ELF-1 (cell line): Measurements from ENCODE around the gene ARHGAP8.
"Not testable (repeated sequence)": the region's sequence is repeated elsewhere in the genome, so short reads cannot be mapped to it uniquely, and the experiment has no call there.

ENCODE experiments used
- DNase-seq: peaks from one replicate; pipeline ENCODE4 v3.0.0-alpha.2; 2016; ENCODE audit warnings: low read depth, low spot score

The ARHGAP8 gene

GRCh38 chr22:44855855-44856254 lies 103.5 kb downstream of the ARHGAP8 start:
- DNase-seq: no peak

- not testable (repeated sequence) for DNase-seq
These were observed 106.4 kb downstream of the ARHGAP8 start for GRCh38 chr22:44858819-44859218.

- no peak for DNase-seq
These were observed 107.3 kb downstream of the ARHGAP8 start for GRCh38 chr22:44859641-44860040.

DNA sequence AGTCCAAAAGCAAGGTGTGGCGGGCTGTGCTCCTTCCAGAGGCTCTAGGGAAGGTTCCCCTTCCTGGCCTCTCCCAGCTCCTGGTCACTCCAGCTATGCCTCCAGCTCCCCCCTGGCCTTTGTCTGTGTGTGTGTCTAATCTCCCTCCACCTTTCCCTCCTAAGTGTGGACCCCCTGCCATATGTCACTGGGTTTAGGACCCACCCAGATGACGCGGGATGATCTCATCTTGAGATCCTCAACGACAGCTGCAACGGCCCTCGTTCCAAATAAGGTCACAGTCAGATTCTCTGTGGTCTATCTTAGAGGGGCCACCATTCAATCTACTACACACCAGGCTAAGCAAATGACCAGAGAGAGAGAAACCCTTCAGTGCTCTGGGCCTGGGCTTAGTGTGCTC lies 107.9 kb downstream of the ARHGAP8 start:
- no peak for DNase-seq

- DNase-seq: no peak
These were observed 108.9 kb downstream of the ARHGAP8 start for GRCh38 chr22:44861245-44861644.

GRCh38 chr22:44862281-44862680 lies 109.9 kb downstream of the ARHGAP8 start:
- DNase-seq: no peak

- DNase-seq: no peak
These were observed 110.8 kb downstream of the ARHGAP8 start for GRCh38 chr22:44862981-44863860.

DNA sequence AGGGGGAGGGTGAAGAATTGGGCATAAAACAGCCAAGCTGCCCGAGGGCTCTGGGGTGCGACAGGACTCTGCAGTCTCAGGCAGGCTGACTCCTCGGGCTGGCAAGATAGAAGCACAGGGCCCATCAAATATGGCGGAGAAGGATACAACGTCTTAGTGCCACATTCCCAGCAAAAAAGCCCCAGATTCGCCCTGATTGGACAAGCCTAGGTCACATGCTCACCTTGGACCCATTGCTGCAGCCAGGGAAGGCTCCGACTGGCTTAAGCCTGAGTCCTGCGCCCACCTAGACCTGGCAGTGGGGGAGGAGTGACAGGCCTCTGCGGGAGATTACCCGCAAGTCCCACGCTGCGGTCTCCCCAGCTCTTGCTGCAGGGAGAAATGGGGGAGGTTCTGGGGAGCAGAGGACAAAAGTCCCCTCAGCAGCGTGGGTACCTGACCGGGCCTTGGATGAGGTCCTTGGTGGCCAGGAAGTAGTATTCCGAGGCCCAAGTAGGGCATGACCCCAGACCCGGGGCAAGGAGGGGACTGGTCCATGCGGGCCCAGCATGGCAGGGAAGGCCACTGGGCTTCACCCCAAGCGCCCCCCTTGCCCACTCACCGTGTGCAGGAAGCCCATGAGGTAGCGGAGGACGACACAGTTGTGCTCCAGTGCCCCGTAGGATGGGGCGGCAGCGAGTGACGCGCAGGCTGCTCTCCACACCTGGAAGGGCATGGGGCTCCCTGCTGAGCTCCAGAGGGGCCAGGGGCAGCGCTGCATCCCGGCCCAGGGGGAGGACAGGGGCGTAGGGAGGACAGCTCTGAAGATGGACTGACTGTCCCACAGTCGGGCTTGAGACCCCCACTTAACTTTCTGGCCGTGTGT lies 113.0 kb downstream of the ARHGAP8 start:
- no peak for DNase-seq

- DNase-seq: no peak
These were observed 116.8 kb downstream of the ARHGAP8 start for GRCh38 chr22:44869196-44869595.

- peak; percentile 69 for DNase-seq
These were observed 117.6 kb downstream of the ARHGAP8 start for GRCh38 chr22:44870021-44870420.

DNA sequence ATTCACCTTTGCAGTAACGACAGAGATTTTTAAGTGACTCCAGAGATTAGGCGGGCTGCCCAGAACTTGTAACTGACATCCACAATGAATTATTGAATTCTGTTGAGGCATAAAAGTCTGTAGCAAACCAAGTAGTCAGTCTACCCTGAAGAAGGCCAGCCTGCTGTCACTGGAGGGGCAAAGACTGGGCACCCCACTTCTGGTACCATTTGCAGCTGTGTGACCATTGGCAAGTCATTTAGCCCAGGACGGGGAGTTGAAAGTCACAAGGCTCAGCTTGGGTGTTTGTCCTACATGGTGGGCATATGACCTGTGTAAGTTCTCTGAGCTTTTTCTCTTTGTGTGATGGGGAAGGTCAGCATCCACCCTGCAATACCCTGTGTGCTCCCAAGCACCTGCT lies 119.4 kb downstream of the ARHGAP8 start:
- no peak for DNase-seq

DNA sequence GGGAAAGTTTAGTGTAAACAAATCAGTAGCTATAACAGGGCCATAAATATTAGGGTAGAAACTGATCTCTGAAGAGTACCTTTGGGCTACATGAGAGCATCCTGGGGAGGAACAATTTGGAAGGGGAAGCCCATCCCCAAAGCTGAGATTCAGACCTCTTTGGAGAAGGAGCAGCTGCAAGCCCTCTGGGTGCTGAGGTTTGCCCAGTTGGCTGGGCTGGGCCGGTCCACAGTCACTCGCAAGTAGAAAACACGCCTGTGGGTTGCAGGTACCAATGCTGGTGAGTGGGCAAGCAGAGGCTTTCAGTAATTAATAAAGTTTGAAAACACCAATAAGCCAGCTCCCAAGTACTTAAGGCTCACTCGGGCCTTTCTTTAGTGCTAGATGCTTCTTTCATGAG lies 124.5 kb downstream of the ARHGAP8 start:
- DNase-seq: no peak

- DNase-seq: no peak
These were observed 126.3 kb downstream of the ARHGAP8 start for GRCh38 chr22:44878483-44879300.

DNA sequence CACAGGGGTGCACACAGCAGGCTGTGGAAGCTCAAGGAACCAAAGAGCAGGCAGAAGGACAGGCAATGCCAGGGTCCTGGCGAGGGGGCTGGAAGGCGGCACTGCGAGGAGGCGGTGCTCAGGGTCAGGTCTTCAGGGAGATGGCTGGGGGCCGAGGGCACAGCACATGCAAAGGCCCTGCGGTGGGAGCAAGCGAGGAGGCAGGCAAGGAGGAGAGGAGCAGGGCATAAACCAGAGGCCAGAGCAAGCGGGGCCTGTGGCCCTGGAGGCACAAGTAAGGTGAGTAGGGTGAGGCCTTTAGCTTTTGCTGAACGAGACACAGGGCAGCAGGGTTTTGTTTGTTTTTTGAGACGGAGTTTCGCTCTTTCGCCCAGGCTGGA lies 126.9 kb downstream of the ARHGAP8 start:
- DNase-seq: no peak

DNA sequence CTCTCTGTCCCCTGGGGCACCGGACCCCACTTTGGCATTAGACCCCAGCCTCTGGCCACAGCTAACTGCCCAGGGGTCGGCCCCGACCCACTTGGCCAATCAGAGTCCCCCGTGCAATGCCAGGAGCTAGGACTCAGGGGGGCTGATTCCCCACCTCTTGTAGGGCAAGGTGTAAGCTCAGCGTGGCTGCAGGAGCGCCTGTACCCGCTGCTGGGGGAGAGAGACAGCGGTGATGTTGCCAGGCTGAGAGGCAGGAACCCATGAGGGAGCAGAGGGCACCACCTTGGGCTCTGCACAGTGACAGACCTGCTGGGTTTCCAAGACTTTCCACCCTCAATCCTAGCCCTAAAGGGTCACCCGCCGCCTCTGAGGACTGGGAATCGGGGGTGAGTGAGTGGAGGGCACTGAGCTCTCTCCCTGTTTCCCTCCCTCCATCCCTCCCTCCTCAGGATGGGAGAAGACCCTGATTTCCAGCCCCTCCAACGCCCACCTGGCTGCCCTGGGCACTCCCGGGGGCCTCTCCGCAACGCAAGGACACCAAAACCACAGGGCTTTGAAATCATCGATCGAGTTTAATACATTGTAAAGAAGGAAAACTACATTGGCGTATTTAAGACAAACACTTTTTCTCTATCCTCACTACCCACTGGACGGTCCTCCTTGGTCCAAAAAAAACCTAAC lies 128.4 kb downstream of the ARHGAP8 start:
- no peak for DNase-seq

- no peak for DNase-seq
These were observed 129.2 kb downstream of the ARHGAP8 start for GRCh38 chr22:44881624-44882023.

GRCh38 chr22:44882226-44882905 lies 130.0 kb downstream of the ARHGAP8 start:
- no peak for DNase-seq

- DNase-seq: no peak
These were observed 130.6 kb downstream of the ARHGAP8 start for GRCh38 chr22:44883011-44883421.

DNA sequence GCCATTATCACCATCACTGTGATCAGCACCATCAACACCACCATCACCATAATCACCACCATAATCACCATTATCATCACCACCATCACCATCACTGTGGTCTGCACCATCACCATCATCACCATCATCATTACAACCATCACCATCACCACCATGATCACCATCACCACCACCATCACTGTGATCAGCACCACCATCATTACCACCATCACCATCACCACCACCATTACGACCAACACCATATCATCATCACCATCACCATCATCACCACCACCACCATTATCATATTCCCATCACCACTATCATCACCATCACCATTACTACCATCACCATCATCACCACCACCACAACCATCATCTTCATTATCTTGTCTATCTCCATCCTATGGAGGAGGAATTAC lies 132.2 kb downstream of the ARHGAP8 start:
- DNase-seq: no peak

- DNase-seq: no peak
These were observed 132.8 kb downstream of the ARHGAP8 start for GRCh38 chr22:44884968-44885805.
